ENCODE data around the gene RALGAPA2.

DNA sequence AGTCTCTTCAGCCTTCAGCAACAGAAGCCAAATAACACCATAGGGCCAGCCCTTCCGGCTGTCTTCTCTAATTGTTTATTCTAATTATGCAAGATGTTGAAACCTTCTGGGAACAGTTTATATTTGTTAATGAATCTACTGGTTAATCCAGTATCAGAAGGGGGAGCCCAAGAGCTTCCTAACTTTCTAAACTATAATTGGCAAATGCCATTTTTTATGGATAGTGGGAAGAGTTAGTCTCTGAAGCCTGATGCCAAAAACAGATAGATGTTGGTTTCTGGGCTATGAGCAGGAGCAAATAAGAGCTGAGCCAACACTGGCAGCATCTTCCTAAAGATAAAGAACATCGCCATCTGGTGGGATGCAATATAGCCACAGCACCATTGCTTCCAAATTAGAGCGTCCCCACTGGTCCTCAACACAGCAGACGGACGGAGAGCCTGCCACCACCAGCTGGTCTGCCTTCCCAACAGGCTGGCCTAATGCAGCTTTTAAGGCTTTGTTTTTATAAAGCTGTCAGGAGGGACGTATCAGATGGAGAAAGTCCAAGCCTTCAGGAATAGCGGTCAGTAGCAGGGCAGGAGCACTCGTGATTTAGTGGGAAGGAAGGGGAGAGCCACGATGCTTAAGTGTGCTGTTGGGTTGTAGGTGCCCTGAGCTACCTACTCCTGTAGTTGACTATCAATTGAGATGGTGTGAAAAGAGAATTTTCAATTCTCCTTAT is 118.8 kb downstream of the RALGAPA2 start:
- TF ChIP-seq, protein P1, sequence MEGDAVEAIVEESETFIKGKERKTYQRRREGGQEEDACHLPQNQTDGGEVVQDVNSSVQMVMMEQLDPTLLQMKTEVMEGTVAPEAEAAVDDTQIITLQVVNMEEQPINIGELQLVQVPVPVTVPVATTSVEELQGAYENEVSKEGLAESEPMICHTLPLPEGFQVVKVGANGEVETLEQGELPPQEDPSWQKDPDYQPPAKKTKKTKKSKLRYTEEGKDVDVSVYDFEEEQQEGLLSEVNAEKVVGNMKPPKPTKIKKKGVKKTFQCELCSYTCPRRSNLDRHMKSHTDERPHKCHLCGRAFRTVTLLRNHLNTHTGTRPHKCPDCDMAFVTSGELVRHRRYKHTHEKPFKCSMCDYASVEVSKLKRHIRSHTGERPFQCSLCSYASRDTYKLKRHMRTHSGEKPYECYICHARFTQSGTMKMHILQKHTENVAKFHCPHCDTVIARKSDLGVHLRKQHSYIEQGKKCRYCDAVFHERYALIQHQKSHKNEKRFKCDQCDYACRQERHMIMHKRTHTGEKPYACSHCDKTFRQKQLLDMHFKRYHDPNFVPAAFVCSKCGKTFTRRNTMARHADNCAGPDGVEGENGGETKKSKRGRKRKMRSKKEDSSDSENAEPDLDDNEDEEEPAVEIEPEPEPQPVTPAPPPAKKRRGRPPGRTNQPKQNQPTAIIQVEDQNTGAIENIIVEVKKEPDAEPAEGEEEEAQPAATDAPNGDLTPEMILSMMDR (IDR thresholded peaks at IDR 0.05), result peak; percentile 23 to 57 (median 30)
- no peak for TF ChIP-seq POLR2A (IDR thresholded peaks at IDR 0.05)
